Endothelial cell of umbilical vein (primary cell): ENCODE measurements around the gene ALOX12. TPM values are rescaled to one million over a fixed set of nuclear protein-coding genes. Genes with fewer than 3 reads are reported as not detected.

Source experiments
- BruUV-seq: library from RNA; stranded (reverse); fragments of 400-500 nt; replicated peaks from 2 replicates; lab custom pipeline; 2021; lab: Mats Ljungman, UMichigan
- CTCF ChIA-PET: fragments of 300-600, 350-600 bp; sonication (Branson Sonifier 250); formaldehyde crosslinking; loops from one replicate; lab custom pipeline; 2021; ENCODE audit warnings: antibody characterized with exemption, inconsistent platforms; lab: Charles Lee
- POLR2A ChIA-PET: fragments of 300-600, 350-600 bp; sonication (Branson Sonifier 250); formaldehyde crosslinking; loops from one replicate; lab custom pipeline; 2021; ENCODE audit warnings: antibody characterized with exemption, inconsistent platforms; lab: Charles Lee
- DNase-seq: peaks from one replicate; pipeline ENCODE4 v3.0.0-alpha.2; 2011; ENCODE audit warnings: low read depth, low spot score
- FAIRE-seq: peaks from 2 replicates; lab custom pipeline; 2011; peaks lifted over from hg19 to GRCh38; lab: Jason Lieb, UNC
- H2AFZ ChIP-seq: 2 replicates; pipeline ENCODE4 v1.6.0; 2012; ENCODE audit warnings: low read depth, low read length, control low read depth, inconsistent platforms
- H3K27ac ChIP-seq: 2 replicates; pipeline ENCODE4 v1.5.1; 2011; ENCODE audit warnings: low read depth, mild to moderate bottlenecking, control low read depth, low read length, moderate library complexity; ENCODE audit not compliant: insufficient read depth
- H3K27me3 ChIP-seq, 2 experiments: 2 replicates each; pipeline versions ENCODE4 v1.6.0 to v1.6.1; 2011; ENCODE audit warnings: low read length in 2 of 2, mixed read lengths in 1 of 2; ENCODE audit not compliant: control insufficient read depth in 2 of 2, insufficient read depth in 2 of 2
- H3K36me3 ChIP-seq, 2 experiments: 2 replicates in 1 of 2; 3 replicates in 1 of 2; pipeline ENCODE4 v1.5.1; 2011; ENCODE audit warnings: low read length in 2 of 2, mild to moderate bottlenecking in 1 of 2, moderate library complexity in 1 of 2; ENCODE audit not compliant: control insufficient read depth in 2 of 2, insufficient read depth in 2 of 2; ENCODE audit errors: extremely low read depth in 1 of 2
- H3K4me1 ChIP-seq: 3 replicates; pipeline ENCODE4 v1.5.1; 2011; ENCODE audit warnings: mild to moderate bottlenecking, low read length; ENCODE audit not compliant: control insufficient read depth, insufficient read depth; ENCODE audit errors: extremely low read depth
- H3K4me2 ChIP-seq: 2 replicates; pipeline ENCODE4 v1.6.1; 2011; ENCODE audit warnings: low read length, control low read depth, mixed read lengths; ENCODE audit not compliant: insufficient read depth
- H3K4me3 ChIP-seq, 3 experiments: fragments of 200-600 bp in 1 of 3; sonication (generic), shearing (Covaris generic) in 1 of 3; replicated peaks in 1 of 3; 2 replicates each; pipeline ENCODE4 v1.5.1; 2011 to 2016; ENCODE audit warnings: control low read depth in 3 of 3, low read length in 3 of 3, mild to moderate bottlenecking in 2 of 3, inconsistent platforms in 1 of 3, low read depth in 1 of 3, moderate library complexity in 1 of 3; ENCODE audit not compliant: insufficient read depth in 1 of 3
- H3K79me2 ChIP-seq: 2 replicates; pipeline ENCODE4 v1.6.0; 2012; ENCODE audit warnings: low read length, inconsistent platforms; ENCODE audit not compliant: control insufficient read depth, insufficient read depth
- H3K9ac ChIP-seq: replicated peaks from 2 replicates; pipeline ENCODE3; 2011; ENCODE audit warnings: low read length, control low read depth; ENCODE audit not compliant: insufficient read depth; ENCODE audit errors: extremely low read depth
- H3K9me1 ChIP-seq: replicated peaks from 3 replicates; pipeline ENCODE4 v1.6.0; 2011; ENCODE audit warnings: mild to moderate bottlenecking, low read length; ENCODE audit not compliant: control insufficient read depth, insufficient read depth; ENCODE audit errors: extremely low read depth
- H3K9me3 ChIP-seq: replicated peaks from 2 replicates; pipeline ENCODE4 v1.5.1; 2012; ENCODE audit warnings: low read length, inconsistent platforms; ENCODE audit not compliant: control insufficient read depth, insufficient read depth
- H4K20me1 ChIP-seq: replicated peaks from 2 replicates; pipeline ENCODE3; 2011; ENCODE audit warnings: mild to moderate bottlenecking, low read length; ENCODE audit not compliant: control insufficient read depth, insufficient read depth; ENCODE audit errors: extremely low read depth
- EZH2 ChIP-seq: IDR thresholded peaks from 2 replicates; pipeline ENCODE4 v1.6.1; 2012; ENCODE audit warnings: borderline replicate concordance, low read depth, mild to moderate bottlenecking, moderate library complexity, low read length, inconsistent platforms; ENCODE audit not compliant: severe bottlenecking
- FOS ChIP-seq: IDR thresholded peaks from 2 replicates; pipeline ENCODE4 v1.6.1; 2011; ENCODE audit warnings: mild to moderate bottlenecking, low read length, moderate library complexity, borderline replicate concordance; ENCODE audit not compliant: insufficient read depth
- GATA2 ChIP-seq: IDR thresholded peaks from 2 replicates; pipeline ENCODE4 v1.7.0; 2011; ENCODE audit warnings: low read depth, mild to moderate bottlenecking, moderate library complexity, mixed read lengths, low read length; ENCODE audit not compliant: insufficient read length, insufficient read depth
- JUN ChIP-seq: IDR thresholded peaks from 2 replicates; pipeline ENCODE4 v1.6.1; 2011; ENCODE audit warnings: borderline replicate concordance, low read depth; ENCODE audit not compliant: insufficient read length, insufficient read depth
- MYC ChIP-seq: IDR thresholded peaks from one replicate; pipeline ENCODE4 v1.6.1; 2011; ENCODE audit warnings: mild to moderate bottlenecking, low read depth, low read length
- POLR2A ChIP-seq: IDR thresholded peaks from 2 replicates; pipeline ENCODE4 v1.6.1; 2012; ENCODE audit warnings: low read depth, mild to moderate bottlenecking, control low read depth, low read length
- POLR2AphosphoS5 ChIP-seq: IDR thresholded peaks from 2 replicates; pipeline ENCODE4 v1.6.1; 2012; ENCODE audit warnings: low read depth, mild to moderate bottlenecking, control low read depth, low read length, moderate library complexity; ENCODE audit not compliant: insufficient read depth
- dilution Hi-C: fragments of 300-500 bp; cut with MboI; formaldehyde crosslinking; loops from one replicate; pipeline ENCODE4 v1.15.0; 2019; ENCODE audit warnings: low sequenced_read_pairs; ENCODE audit not compliant: extremely low pct_ligation_motif_present
- intact Hi-C: fragments of 100-400 bp; cut with micrococcal nuclease; formaldehyde crosslinking; loops from one replicate; pipeline ENCODE4 v1.10.0; 2022
- polyA plus RNA-seq, 4 experiments: library from polyadenylated mRNA; depleted of rRNA in 3 of 4; stranded (reverse) in 3 of 4; unstranded in 1 of 4; fragments of >200 nt; gene quantifications; 2 replicates each; pipeline versions ENCODE4 v1.2.1 to v1.2.3, GENCODE V29; 2011 to 2012; ENCODE audit warnings: missing spikeins in 1 of 4
- total RNA-seq: library from RNA; stranded (reverse); gene quantifications from 2 replicates; pipeline ENCODE4 v1.2.3, GENCODE V29; 2021
- TF ChIP-seq, protein P1 (sequence below), 2 donors: IDR thresholded peaks; 1 replicate in 1 of 2; 2 replicates in 1 of 2; pipeline ENCODE4 v1.5.1; 2011; ENCODE audit warnings: low read length in 2 of 2, mild to moderate bottlenecking in 2 of 2, moderate library complexity in 2 of 2, control low read depth in 1 of 2, inconsistent platforms in 1 of 2, low read depth in 1 of 2; ENCODE audit not compliant: insufficient read depth in 1 of 2; ENCODE audit errors: extremely low read depth in 1 of 2
- TF ChIP-seq, protein P2 (sequence below): IDR thresholded peaks from 2 replicates; pipeline ENCODE4 v1.6.1; 2011; ENCODE audit not compliant: insufficient read depth, insufficient read length

ALOX12 gene
- total and polyA plus RNA-seq, 2 donors (not counting 3 experiments of a cell fraction or from before 2014, with no cell fraction given), result not detected

DNA sequence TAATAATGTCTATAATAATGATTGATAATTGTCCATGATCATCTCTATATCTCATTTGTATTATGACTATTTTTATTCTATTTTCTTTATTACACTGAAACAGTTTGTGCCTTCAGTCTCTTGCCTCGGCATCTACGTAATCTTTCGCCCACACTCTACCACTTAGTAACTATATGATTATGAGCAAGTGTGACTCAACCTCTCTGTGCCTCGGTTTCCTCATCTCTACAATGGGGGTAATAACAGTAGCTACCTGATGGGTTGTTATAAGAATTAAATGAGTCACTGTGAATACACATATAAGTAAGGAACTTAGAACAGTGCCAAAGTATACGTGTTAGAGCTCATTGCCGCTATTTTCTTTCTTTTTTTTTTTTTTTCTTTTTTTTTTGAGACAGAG lies 51.7 kb downstream of the ALOX12 start:
- Histone ChIP-seq H2AFZ (no peak overlapping the region), H3K9me3 (no peaks in the 10 kb centered on the region), H3K4me3 (no peak overlapping the region), H3K9me1 (no peaks in the 10 kb centered on the region), H3K4me2 (no peak overlapping the region), H3K79me2 (no peaks in the 10 kb centered on the region), H3K27ac (no peak overlapping the region), H3K36me3 (no peaks in the 10 kb centered on the region), H3K4me1 (peaks cover 27% of the 10 kb centered on the region), H3K9ac (no peak overlapping the region), H3K27me3 (no peaks in the 10 kb centered on the region), H4K20me1 (no peaks in the 10 kb centered on the region)
- intact Hi-C loops, result no loop called here
- ChIA-PET POLR2A (no interaction called here), CTCF (interaction anchor here (1.0 to 5.9 kb wide), 6 partner anchors 89 to 249 kb away, joined by 3 to 223 read pairs (median 16); no protein-coding TSS in a partner anchor)
- TF ChIP-seq EZH2, result no peak
- TF ChIP-seq, protein P1, sequence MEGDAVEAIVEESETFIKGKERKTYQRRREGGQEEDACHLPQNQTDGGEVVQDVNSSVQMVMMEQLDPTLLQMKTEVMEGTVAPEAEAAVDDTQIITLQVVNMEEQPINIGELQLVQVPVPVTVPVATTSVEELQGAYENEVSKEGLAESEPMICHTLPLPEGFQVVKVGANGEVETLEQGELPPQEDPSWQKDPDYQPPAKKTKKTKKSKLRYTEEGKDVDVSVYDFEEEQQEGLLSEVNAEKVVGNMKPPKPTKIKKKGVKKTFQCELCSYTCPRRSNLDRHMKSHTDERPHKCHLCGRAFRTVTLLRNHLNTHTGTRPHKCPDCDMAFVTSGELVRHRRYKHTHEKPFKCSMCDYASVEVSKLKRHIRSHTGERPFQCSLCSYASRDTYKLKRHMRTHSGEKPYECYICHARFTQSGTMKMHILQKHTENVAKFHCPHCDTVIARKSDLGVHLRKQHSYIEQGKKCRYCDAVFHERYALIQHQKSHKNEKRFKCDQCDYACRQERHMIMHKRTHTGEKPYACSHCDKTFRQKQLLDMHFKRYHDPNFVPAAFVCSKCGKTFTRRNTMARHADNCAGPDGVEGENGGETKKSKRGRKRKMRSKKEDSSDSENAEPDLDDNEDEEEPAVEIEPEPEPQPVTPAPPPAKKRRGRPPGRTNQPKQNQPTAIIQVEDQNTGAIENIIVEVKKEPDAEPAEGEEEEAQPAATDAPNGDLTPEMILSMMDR (IDR thresholded peaks at IDR 0.05; ENCODE audit: extremely low read depth in 1 of 2, insufficient read depth in 1 of 2, low read depth in 1 of 2, low read length in 2 of 2), result no peak
- TF ChIP-seq, protein P2, sequence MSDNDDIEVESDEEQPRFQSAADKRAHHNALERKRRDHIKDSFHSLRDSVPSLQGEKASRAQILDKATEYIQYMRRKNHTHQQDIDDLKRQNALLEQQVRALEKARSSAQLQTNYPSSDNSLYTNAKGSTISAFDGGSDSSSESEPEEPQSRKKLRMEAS, result no peak
- TF ChIP-seq GATA2, result no peak
- no peak for TF ChIP-seq JUN
- no peak for TF ChIP-seq MYC
- no peak for TF ChIP-seq POLR2AphosphoS5
- no peak for TF ChIP-seq POLR2A
- TF ChIP-seq FOS, result no peak
- no peak for DNase-seq
- no peak for FAIRE-seq
- BruUV-seq, result no TSS peak
- dilution Hi-C loops, result no loop called here
